PFSK-1 (cell line): ENCODE measurements around the gene CWC27.

Experiments
- POLR2AphosphoS5 ChIP-seq: IDR thresholded peaks from 2 replicates; pipeline ENCODE4 v1.6.1; 2012; ENCODE audit warnings: low read depth, mild to moderate bottlenecking, control low read depth, low read length, moderate library complexity
- TF ChIP-seq, protein P1 (sequence below), 2 experiments: IDR thresholded peaks; 2 replicates each; pipeline versions ENCODE4 v1.6.1 to v1.8.0; 2011 to 2012; ENCODE audit warnings: low read depth in 2 of 2, low read length in 2 of 2, control low read depth in 1 of 2, inconsistent platforms in 1 of 2, mild to moderate bottlenecking in 1 of 2, moderate library complexity in 1 of 2; ENCODE audit not compliant: insufficient read depth in 1 of 2

GRCh38 chr5:65009207-65009606 is 240.5 kb downstream of the CWC27 start:
- TF ChIP-seq, protein P1, sequence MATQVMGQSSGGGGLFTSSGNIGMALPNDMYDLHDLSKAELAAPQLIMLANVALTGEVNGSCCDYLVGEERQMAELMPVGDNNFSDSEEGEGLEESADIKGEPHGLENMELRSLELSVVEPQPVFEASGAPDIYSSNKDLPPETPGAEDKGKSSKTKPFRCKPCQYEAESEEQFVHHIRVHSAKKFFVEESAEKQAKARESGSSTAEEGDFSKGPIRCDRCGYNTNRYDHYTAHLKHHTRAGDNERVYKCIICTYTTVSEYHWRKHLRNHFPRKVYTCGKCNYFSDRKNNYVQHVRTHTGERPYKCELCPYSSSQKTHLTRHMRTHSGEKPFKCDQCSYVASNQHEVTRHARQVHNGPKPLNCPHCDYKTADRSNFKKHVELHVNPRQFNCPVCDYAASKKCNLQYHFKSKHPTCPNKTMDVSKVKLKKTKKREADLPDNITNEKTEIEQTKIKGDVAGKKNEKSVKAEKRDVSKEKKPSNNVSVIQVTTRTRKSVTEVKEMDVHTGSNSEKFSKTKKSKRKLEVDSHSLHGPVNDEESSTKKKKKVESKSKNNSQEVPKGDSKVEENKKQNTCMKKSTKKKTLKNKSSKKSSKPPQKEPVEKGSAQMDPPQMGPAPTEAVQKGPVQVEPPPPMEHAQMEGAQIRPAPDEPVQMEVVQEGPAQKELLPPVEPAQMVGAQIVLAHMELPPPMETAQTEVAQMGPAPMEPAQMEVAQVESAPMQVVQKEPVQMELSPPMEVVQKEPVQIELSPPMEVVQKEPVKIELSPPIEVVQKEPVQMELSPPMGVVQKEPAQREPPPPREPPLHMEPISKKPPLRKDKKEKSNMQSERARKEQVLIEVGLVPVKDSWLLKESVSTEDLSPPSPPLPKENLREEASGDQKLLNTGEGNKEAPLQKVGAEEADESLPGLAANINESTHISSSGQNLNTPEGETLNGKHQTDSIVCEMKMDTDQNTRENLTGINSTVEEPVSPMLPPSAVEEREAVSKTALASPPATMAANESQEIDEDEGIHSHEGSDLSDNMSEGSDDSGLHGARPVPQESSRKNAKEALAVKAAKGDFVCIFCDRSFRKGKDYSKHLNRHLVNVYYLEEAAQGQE (IDR thresholded peaks at IDR 0.05; ENCODE audit: insufficient read depth in 1 of 2, low read depth in 2 of 2, low read length in 2 of 2) = no peak
- no peak for TF ChIP-seq POLR2AphosphoS5
